Activated T-cell treated with anti-CD3 and anti-CD28 coated beads, Interleukin-2, amount 50 U/mL, for 24 hours (primary cell): ENCODE measurements around the gene RIC8B.

Experiments used
- DNase-seq: peaks from one replicate; pipeline ENCODE4 v3.0.0-alpha.2; 2020
- H3K27ac Mint-ChIP-seq: 2 replicates; pipeline ENCODE4 v1.8.0; 2020; ENCODE audit warnings: mild to moderate bottlenecking, mixed read lengths
- H3K27me3 Mint-ChIP-seq: 2 replicates; pipeline ENCODE4 v1.8.0; 2020; ENCODE audit warnings: mixed read lengths
- H3K36me3 Mint-ChIP-seq: 2 replicates; pipeline ENCODE4 v1.8.0; 2020; ENCODE audit warnings: low read depth, mixed read lengths
- H3K4me1 Mint-ChIP-seq: 2 replicates; pipeline ENCODE4 v1.8.0; 2020; ENCODE audit warnings: low read depth, mixed read lengths
- H3K4me3 Mint-ChIP-seq: 2 replicates; pipeline ENCODE4 v1.8.0; 2020; ENCODE audit warnings: mild to moderate bottlenecking, moderate library complexity, mixed read lengths
- H3K9me3 Mint-ChIP-seq: 2 replicates; pipeline ENCODE4 v1.8.0; 2020; ENCODE audit warnings: mixed read lengths

Gene RIC8B

DNA sequence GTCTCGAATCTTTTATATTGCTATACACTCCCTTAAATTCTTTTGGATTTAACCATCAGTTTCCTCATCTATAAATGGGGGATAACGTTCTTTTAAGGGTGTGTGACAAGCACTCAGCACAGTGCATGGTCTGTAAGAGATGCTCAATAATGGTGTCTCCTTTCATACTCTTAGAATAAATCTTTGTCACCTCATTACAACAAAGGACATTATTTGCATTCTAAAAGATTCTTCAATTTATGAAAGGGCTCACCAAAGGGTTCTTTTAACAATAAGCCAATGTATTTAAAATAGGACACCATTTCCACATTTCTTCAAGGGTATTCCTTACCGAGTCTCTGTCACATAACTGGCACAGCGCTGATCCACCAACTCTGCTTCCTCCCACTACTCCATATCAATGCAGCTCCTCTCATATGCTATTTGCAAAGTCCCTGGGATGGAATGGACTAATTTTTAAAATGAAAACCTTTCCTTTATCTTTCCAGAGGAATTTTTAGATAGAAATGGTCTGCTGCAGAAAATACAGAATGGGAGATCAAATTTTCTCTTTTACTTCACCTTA, 29.2 kb upstream of the RIC8B start:
- Mint-ChIP-seq H3K4me3 (no peak overlapping the region), H3K36me3 (no peaks in the 10 kb centered on the region), H3K4me1 (peaks cover 23% of the 10 kb centered on the region), H3K27ac (no peak overlapping the region), H3K9me3 (no peaks in the 10 kb centered on the region), H3K27me3 (no peaks in the 10 kb centered on the region)
- DNase-seq, result no peak

DNA sequence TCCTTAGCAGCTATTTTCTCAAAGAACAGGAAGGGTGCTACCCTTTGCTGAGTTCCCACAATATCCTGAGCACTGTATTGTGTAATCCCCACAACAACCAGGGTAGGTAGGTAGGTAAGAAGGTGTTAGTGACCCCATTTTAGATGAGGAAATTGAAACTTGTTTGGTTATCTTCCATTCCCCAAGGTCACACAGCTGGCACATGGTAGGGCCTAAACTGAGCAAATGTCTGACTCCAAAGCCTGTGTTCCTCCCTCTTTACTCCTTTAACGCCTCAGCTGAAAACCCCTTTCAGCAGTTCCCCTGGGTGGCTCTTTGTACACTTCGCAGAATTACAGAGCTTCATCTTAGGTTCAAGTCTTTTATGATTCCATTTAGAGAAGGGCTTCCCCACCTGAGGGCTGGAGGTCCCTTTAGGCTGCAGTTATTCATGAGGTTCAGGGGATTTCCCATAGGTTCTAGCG, 26.5 kb upstream of the RIC8B start:
- no peak for DNase-seq
- H3K9me3 Mint-ChIP-seq, result no peaks in the 10 kb centered on the region
- no peaks in the 10 kb centered on the region for H3K27me3 Mint-ChIP-seq
- H3K4me3 Mint-ChIP-seq, result no peak overlapping the region
- peak overlapping the region; percentile 88 for H3K27ac Mint-ChIP-seq
- peaks cover 32% of the 10 kb centered on the region for H3K4me1 Mint-ChIP-seq
- no peaks in the 10 kb centered on the region for H3K36me3 Mint-ChIP-seq

DNA sequence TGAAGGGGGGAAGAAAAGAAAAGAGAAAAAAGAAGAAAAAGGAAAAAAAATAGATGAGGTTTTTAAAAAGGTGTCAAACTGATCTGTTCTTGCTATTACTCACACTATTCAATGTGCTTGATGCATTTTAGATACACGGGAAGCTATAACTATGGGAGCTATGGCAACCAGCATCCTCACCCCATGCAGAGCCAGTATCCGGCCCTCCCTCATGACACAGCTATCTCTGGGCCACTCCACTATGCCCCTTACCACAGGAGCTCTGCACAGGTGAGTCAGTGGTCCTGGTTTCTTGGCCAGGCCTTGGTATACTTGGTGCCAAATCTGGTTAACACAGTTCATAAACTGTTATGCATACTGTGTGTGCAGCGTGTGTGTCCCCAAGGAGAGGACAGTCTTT, 24.0 kb upstream of the RIC8B start:
- Mint-ChIP-seq H3K4me3 (no peak overlapping the region), H3K27ac (peak overlapping the region; percentile 29), H3K27me3 (no peaks in the 10 kb centered on the region), H3K4me1 (peaks cover 47% of the 10 kb centered on the region), H3K36me3 (no peaks in the 10 kb centered on the region), H3K9me3 (no peaks in the 10 kb centered on the region)
- DNase-seq, result no peak

GRCh38 chr12:106753526-106753925, 21.0 kb upstream of the RIC8B start:
- no peaks in the 10 kb centered on the region for H3K27me3 Mint-ChIP-seq
- peaks cover 32% of the 10 kb centered on the region for H3K4me1 Mint-ChIP-seq
- no peaks in the 10 kb centered on the region for H3K9me3 Mint-ChIP-seq
- H3K36me3 Mint-ChIP-seq, result no peaks in the 10 kb centered on the region
- peak; percentile 74 for DNase-seq
- H3K27ac Mint-ChIP-seq, result peak overlapping the region; percentile 69
- peak overlapping the region; percentile 23 for H3K4me3 Mint-ChIP-seq

DNA sequence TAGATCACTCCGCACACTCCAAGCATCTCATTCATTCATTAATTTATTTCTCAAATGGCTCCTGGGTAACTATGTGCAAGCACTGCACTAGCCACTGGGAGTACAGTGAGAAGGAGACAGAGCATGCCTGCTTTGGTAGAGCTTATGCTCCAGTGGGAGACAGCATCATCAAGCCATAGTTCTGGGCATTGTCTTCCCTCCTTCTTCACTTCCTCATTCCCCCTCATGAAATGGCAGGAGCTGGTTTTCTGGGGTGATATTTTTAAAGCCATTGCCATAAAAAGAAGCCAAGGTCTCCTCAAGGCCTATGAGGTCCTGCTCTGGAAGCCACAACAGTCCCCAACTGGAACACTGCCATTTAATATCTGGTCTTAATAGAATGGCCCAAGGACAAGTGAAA, 20.2 kb upstream of the RIC8B start:
- Mint-ChIP-seq H3K4me1 (peaks cover 36% of the 10 kb centered on the region), H3K27me3 (no peaks in the 10 kb centered on the region), H3K9me3 (no peaks in the 10 kb centered on the region), H3K36me3 (no peaks in the 10 kb centered on the region), H3K27ac (peak overlapping the region; percentile 69), H3K4me3 (no peak overlapping the region)
- no peak for DNase-seq

DNA sequence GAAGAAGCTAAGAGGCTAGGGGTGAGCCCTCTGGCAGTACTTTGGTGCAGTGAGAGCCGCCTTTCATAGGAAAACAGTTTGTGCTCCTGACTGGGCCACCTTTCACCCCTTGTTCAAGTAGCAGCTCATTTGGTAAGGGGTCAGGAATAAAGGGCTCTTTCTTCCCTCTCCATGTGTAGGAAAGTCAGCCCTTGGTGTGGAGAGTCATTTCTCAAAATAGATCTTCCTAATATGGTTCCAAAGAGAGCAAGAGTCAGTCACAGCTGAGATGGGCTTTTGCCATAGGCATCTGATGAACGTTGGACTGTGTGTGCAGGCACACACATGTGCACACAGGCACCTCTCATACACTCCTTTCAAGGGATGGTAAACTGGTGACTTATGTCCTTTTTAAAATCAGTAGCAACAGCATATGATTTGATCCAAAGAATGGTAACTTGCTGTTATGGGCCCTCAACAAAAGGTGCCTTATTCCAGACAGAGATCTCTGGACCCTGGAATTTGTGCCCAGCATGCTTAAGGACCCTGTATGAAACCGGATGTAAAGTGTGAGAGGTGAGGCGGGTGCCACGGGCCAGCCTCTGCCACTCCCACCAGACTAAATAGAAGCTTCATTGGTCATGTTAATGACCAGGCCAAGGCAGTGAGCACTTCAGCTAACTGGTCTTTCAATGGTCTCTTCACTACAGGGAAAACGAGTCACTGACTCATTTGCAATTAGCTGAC, 16.7 kb upstream of the RIC8B start:
- Mint-ChIP-seq H3K4me3 (no peak overlapping the region), H3K4me1 (peaks cover 42% of the 10 kb centered on the region), H3K27ac (no peak overlapping the region), H3K27me3 (no peaks in the 10 kb centered on the region), H3K9me3 (no peaks in the 10 kb centered on the region), H3K36me3 (no peaks in the 10 kb centered on the region)
- DNase-seq, result no peak

- H3K27me3 Mint-ChIP-seq, result no peaks in the 10 kb centered on the region
- no peaks in the 10 kb centered on the region for H3K9me3 Mint-ChIP-seq
- H3K4me3 Mint-ChIP-seq, result no peak overlapping the region
- H3K36me3 Mint-ChIP-seq, result no peaks in the 10 kb centered on the region
- DNase-seq, result no peak
- H3K27ac Mint-ChIP-seq, result no peak overlapping the region
- peaks cover 35% of the 10 kb centered on the region for H3K4me1 Mint-ChIP-seq
Measured at GRCh38 chr12:106758349-106759110, 16.0 kb upstream of the RIC8B start.

DNA sequence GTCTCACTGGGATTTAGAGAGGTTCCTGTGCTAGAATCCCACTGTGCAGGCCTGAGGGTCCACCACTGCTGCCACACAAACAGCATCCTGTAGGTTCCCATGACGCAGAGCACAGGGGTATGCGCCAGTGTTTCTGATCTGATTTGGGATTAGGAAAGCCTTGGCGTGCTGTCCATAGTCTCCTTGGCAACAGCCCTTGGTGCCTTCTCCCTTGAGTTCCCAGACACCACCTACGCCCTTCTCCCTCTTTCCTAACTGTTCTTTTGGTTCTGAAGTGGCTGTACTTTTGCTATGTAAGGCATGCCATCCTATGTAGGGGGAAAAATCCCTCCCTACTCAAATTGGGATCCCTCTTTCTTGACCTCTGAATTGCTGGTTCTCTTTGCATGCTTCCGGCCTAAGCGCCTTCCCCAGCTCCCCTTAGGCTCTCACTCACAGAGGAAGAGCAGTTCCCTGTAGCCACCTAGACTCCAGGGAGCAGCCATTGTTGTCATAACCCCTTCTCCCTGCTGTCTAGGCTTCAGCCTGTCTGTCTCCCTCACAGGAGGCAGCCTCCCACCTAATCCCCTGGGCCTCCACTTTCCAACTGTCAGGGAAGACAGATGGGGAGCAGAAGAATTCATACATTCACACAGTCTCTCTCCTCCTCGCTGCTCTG, 14.8 kb upstream of the RIC8B start:
- peak overlapping the region; percentile 32 for H3K4me3 Mint-ChIP-seq
- H3K27ac Mint-ChIP-seq, result peak overlapping the region; percentile 85

GRCh38 chr12:106760184-106760531, 14.3 kb upstream of the RIC8B start:
- no peaks in the 10 kb centered on the region for H3K9me3 Mint-ChIP-seq
- no peak for DNase-seq

More for the DNA sequence above, 14.8 kb upstream of the RIC8B start:
- Mint-ChIP-seq H3K27me3 (no peaks in the 10 kb centered on the region), H3K9me3 (no peaks in the 10 kb centered on the region), H3K36me3 (no peaks in the 10 kb centered on the region), H3K4me1 (peaks cover 25% of the 10 kb centered on the region)
- no peak for DNase-seq

GRCh38 chr12:106764220-106764619, 10.3 kb upstream of the RIC8B start:
- H3K27ac Mint-ChIP-seq, result no peak overlapping the region
- H3K4me1 Mint-ChIP-seq, result peaks cover 42% of the 10 kb centered on the region
- no peak overlapping the region for H3K4me3 Mint-ChIP-seq
- no peaks in the 10 kb centered on the region for H3K27me3 Mint-ChIP-seq
- H3K9me3 Mint-ChIP-seq, result no peaks in the 10 kb centered on the region
- DNase-seq, result no peak
- H3K36me3 Mint-ChIP-seq, result no peaks in the 10 kb centered on the region

More at GRCh38 chr12:106760184-106760531, 14.3 kb upstream of the RIC8B start:
- Mint-ChIP-seq H3K4me3 (peak overlapping the region; percentile 32), H3K27ac (peak overlapping the region; percentile 85), H3K27me3 (no peaks in the 10 kb centered on the region), H3K4me1 (peaks cover 25% of the 10 kb centered on the region), H3K36me3 (no peaks in the 10 kb centered on the region)

- Mint-ChIP-seq H3K9me3 (no peaks in the 10 kb centered on the region), H3K36me3 (no peaks in the 10 kb centered on the region), H3K27me3 (no peaks in the 10 kb centered on the region), H3K27ac (no peak overlapping the region), H3K4me1 (peaks cover 38% of the 10 kb centered on the region), H3K4me3 (no peak overlapping the region)
- no peak for DNase-seq
Measured at GRCh38 chr12:106764738-106765137, 9.7 kb upstream of the RIC8B start.

GRCh38 chr12:106766393-106766826, 8.1 kb upstream of the RIC8B start:
- no peaks in the 10 kb centered on the region for H3K36me3 Mint-ChIP-seq
- H3K9me3 Mint-ChIP-seq, result no peaks in the 10 kb centered on the region
- H3K27me3 Mint-ChIP-seq, result no peaks in the 10 kb centered on the region
- H3K27ac Mint-ChIP-seq, result peak overlapping the region; percentile 76
- no peak for DNase-seq
- peaks cover 24% of the 10 kb centered on the region for H3K4me1 Mint-ChIP-seq
- peak overlapping the region; percentile 51 for H3K4me3 Mint-ChIP-seq

DNA sequence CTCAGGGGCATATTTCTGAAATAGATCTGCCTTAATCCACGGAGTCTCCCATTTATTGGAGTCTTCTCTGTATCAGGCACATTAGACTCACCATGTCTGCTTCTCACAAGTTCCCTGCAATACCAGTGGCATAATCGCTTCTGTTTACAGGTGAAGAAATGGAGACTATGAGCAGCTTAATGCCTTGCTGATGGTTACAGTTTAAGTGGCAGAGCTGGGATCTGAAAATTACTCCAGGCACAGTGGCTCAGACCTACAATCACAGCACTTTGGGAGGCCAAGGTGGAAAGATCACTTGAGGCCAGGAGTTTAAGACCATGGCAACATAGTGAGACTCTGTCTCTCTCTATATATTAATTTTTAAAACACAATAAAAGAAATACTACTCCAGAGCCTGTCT, 7.3 kb upstream of the RIC8B start:
- Mint-ChIP-seq H3K9me3 (no peaks in the 10 kb centered on the region), H3K27me3 (no peaks in the 10 kb centered on the region), H3K36me3 (no peaks in the 10 kb centered on the region), H3K27ac (peak overlapping the region; percentile 76), H3K4me1 (peaks cover 24% of the 10 kb centered on the region), H3K4me3 (no peak overlapping the region)
- DNase-seq, result no peak

GRCh38 chr12:106767954-106768822, 6.3 kb upstream of the RIC8B start:
- H3K4me1 Mint-ChIP-seq, result peaks cover 28% of the 10 kb centered on the region
- no peak for DNase-seq

More at GRCh38 chr12:106767954-106768822, 6.3 kb upstream of the RIC8B start:
- Mint-ChIP-seq H3K4me3 (no peak overlapping the region), H3K27me3 (no peaks in the 10 kb centered on the region), H3K27ac (no peak overlapping the region), H3K9me3 (no peaks in the 10 kb centered on the region), H3K36me3 (no peaks in the 10 kb centered on the region)
